ENCODE measurements around the gene AIG1.

DNA sequence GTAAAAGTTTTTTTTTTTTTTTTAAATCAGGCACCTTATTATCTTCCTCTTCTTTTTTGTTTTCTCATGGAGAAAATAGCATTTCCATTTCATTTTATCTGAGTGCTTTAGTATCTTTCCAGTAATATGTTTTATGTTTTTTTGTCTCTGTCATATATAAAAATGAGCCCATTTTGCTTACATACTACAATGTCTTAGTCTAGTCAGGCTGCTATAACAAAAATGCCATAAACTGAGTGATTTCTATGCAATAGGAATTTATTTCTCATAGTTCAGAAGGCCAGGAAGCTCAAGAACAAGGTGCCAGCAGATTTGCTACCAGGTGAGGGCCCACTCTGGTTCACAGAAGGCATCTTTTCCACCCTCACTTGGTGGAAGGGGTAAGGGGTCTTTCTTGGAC is 35.7 kb upstream of the AIG1 start:
- TF ChIP-seq, protein P1, sequence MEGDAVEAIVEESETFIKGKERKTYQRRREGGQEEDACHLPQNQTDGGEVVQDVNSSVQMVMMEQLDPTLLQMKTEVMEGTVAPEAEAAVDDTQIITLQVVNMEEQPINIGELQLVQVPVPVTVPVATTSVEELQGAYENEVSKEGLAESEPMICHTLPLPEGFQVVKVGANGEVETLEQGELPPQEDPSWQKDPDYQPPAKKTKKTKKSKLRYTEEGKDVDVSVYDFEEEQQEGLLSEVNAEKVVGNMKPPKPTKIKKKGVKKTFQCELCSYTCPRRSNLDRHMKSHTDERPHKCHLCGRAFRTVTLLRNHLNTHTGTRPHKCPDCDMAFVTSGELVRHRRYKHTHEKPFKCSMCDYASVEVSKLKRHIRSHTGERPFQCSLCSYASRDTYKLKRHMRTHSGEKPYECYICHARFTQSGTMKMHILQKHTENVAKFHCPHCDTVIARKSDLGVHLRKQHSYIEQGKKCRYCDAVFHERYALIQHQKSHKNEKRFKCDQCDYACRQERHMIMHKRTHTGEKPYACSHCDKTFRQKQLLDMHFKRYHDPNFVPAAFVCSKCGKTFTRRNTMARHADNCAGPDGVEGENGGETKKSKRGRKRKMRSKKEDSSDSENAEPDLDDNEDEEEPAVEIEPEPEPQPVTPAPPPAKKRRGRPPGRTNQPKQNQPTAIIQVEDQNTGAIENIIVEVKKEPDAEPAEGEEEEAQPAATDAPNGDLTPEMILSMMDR (IDR thresholded peaks at IDR 0.05) = no peak
- TF ChIP-seq POLR2A (IDR thresholded peaks at IDR 0.05) = no peak

All from adrenal gland (tissue), 5 donors.